Kasumi-1 (cell line): ENCODE measurements around the gene KLHDC8B.

Experiments used
- DNase-seq, 2 experiments: peaks; one replicate each; lab custom pipeline; 2025; lab: John Stamatoyannopoulos, UW

KLHDC8B gene

GRCh38 chr3:49158792-49159191 is 12.6 kb upstream of the KLHDC8B start:
- DNase-seq: no peak

- DNase-seq: no peak
Observed at GRCh38 chr3:49161197-49161596, 10.2 kb upstream of the KLHDC8B start.

GRCh38 chr3:49161808-49162530 is 9.4 kb upstream of the KLHDC8B start:
- DNase-seq: peak; percentile 91 to 93

GRCh38 chr3:49162751-49163419 is 8.5 kb upstream of the KLHDC8B start:
- DNase-seq: no peak

- DNase-seq: no peak
Observed at GRCh38 chr3:49163609-49164008, 7.8 kb upstream of the KLHDC8B start.

GRCh38 chr3:49164983-49165720 is 6.2 kb upstream of the KLHDC8B start:
- DNase-seq: no peak

GRCh38 chr3:49165771-49166751 is 5.3 kb upstream of the KLHDC8B start, which contains the start of gene CCDC71:
TSS of gene CCDC71 (minus strand) at chr3:49166331. CDS start at chr3:49164208, 2,123 bp downstream.
- peak; percentile 56 to 59 for DNase-seq

- DNase-seq: no peak
Observed at GRCh38 chr3:49166752-49167556, 4.4 kb upstream of the KLHDC8B start.

GRCh38 chr3:49170744-49171118 is 667 bp upstream of the KLHDC8B start:
- DNase-seq: no peak

GRCh38 chr3:49171775-49172500 is 540 bp downstream of the KLHDC8B start:
- DNase-seq: no peak

- no peak for DNase-seq
Observed at GRCh38 chr3:49172551-49173041, 1.2 kb downstream of the KLHDC8B start.

GRCh38 chr3:49173116-49173791 is 1.9 kb downstream of the KLHDC8B start:
- no peak for DNase-seq

- no peak for DNase-seq
Observed at GRCh38 chr3:49173792-49174170, 2.4 kb downstream of the KLHDC8B start.

GRCh38 chr3:49174397-49174985 is 3.1 kb downstream of the KLHDC8B start:
- DNase-seq: no peak

GRCh38 chr3:49175530-49175929 is 4.1 kb downstream of the KLHDC8B start:
- no peak for DNase-seq

- no peak for DNase-seq
Observed at GRCh38 chr3:49177073-49177472, 5.7 kb downstream of the KLHDC8B start.

- DNase-seq: no peak
Observed at GRCh38 chr3:49180116-49180515, 8.7 kb downstream of the KLHDC8B start.

- no peak for DNase-seq
Observed at GRCh38 chr3:49181351-49181750, 10.0 kb downstream of the KLHDC8B start.

- DNase-seq: no peak
Observed at GRCh38 chr3:49182682-49183081, 11.3 kb downstream of the KLHDC8B start.
